ENCODE data around the gene PLEKHG3.

GRCh38 chr14:64685371-64686281, 18.6 kb upstream of the PLEKHG3 start:
- TF ChIP-seq, protein P1, sequence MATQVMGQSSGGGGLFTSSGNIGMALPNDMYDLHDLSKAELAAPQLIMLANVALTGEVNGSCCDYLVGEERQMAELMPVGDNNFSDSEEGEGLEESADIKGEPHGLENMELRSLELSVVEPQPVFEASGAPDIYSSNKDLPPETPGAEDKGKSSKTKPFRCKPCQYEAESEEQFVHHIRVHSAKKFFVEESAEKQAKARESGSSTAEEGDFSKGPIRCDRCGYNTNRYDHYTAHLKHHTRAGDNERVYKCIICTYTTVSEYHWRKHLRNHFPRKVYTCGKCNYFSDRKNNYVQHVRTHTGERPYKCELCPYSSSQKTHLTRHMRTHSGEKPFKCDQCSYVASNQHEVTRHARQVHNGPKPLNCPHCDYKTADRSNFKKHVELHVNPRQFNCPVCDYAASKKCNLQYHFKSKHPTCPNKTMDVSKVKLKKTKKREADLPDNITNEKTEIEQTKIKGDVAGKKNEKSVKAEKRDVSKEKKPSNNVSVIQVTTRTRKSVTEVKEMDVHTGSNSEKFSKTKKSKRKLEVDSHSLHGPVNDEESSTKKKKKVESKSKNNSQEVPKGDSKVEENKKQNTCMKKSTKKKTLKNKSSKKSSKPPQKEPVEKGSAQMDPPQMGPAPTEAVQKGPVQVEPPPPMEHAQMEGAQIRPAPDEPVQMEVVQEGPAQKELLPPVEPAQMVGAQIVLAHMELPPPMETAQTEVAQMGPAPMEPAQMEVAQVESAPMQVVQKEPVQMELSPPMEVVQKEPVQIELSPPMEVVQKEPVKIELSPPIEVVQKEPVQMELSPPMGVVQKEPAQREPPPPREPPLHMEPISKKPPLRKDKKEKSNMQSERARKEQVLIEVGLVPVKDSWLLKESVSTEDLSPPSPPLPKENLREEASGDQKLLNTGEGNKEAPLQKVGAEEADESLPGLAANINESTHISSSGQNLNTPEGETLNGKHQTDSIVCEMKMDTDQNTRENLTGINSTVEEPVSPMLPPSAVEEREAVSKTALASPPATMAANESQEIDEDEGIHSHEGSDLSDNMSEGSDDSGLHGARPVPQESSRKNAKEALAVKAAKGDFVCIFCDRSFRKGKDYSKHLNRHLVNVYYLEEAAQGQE (IDR thresholded peaks at IDR 0.05; ENCODE audit: low read depth): no peak
- TF ChIP-seq EP300 (IDR thresholded peaks at IDR 0.05; ENCODE audit: borderline replicate concordance) (no peak), MAX (IDR thresholded peaks at IDR 0.05) (no peak), TEAD4 (IDR thresholded peaks at IDR 0.05) (no peak), NFIC (IDR thresholded peaks at IDR 0.05) (no peak), TAF1 (IDR thresholded peaks at IDR 0.05; ENCODE audit: low read depth) (no peak), CREB1 (IDR thresholded peaks at IDR 0.05; ENCODE audit: low read depth) (no peak), CEBPB (IDR thresholded peaks at IDR 0.05) (no peak)
- TF ChIP-seq, protein P2, sequence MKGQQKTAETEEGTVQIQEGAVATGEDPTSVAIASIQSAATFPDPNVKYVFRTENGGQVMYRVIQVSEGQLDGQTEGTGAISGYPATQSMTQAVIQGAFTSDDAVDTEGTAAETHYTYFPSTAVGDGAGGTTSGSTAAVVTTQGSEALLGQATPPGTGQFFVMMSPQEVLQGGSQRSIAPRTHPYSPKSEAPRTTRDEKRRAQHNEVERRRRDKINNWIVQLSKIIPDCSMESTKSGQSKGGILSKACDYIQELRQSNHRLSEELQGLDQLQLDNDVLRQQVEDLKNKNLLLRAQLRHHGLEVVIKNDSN (IDR thresholded peaks at IDR 0.05): no peak
